Vagina (tissue), 2 donors: ENCODE results near the gene OSBP2. TPM values are rescaled to one million over a fixed set of nuclear protein-coding genes. Genes with fewer than 3 reads are reported as not detected.
"Not testable (repeated sequence)": the region's sequence is repeated elsewhere in the genome, so short reads cannot be mapped to it uniquely, and the experiment has no call there.

Experiments used
- DNase-seq, 2 donors: peaks; one replicate each; pipeline ENCODE4 v3.0.0-alpha.2; 2017; ENCODE audit errors: extremely low spot score in 2 of 2
- H3K27ac ChIP-seq: fragments of 200-600 bp; sonication (generic); one replicate; pipeline ENCODE4 v1.5.1; 2019
- H3K27me3 ChIP-seq: fragments of 200-600 bp; sonication (generic); one replicate; pipeline ENCODE4 v1.5.1; 2019
- H3K36me3 ChIP-seq, 2 donors: fragments of 200-600 bp; sonication (generic); one replicate each; pipeline ENCODE4 v1.5.1; 2017 to 2019
- H3K4me1 ChIP-seq: fragments of 200-600 bp; sonication (generic); one replicate; pipeline ENCODE4 v1.5.1; 2019
- H3K4me3 ChIP-seq, 2 donors: fragments of 200-600 bp; sonication (generic); 1 replicate in 1 of 2; 2 replicates in 1 of 2; pipeline ENCODE4 v1.5.1; 2016 to 2019
- H3K9me3 ChIP-seq: fragments of 200-600 bp; sonication (generic); one replicate; pipeline ENCODE4 v1.5.1; 2019
- CTCF ChIP-seq, 3 experiments: fragments of 450-650 bp in 2 of 3; fragments of 200-600 bp in 1 of 3; sonication (generic) in 1 of 3; IDR thresholded peaks; one replicate each; pipeline ENCODE4 v1.5.1; 2017 to 2019; ENCODE audit warnings: antibody characterized with exemption in 3 of 3, mild to moderate bottlenecking in 2 of 3, moderate library complexity in 2 of 3
- POLR2A ChIP-seq, 2 donors: fragments of 450-650 bp; IDR thresholded peaks; one replicate each; pipeline ENCODE4 v1.6.1; 2017; ENCODE audit warnings: antibody characterized with exemption in 2 of 2, mild to moderate bottlenecking in 2 of 2, moderate library complexity in 2 of 2
- POLR2AphosphoS5 ChIP-seq, 2 donors: sonication (generic); formaldehyde crosslinking; IDR thresholded peaks; one replicate each; pipeline ENCODE4 v1.9.0; 2017; ENCODE audit warnings: antibody characterized with exemption in 2 of 2, mild to moderate bottlenecking in 2 of 2, low read depth in 1 of 2; ENCODE audit not compliant: insufficient read depth in 1 of 2
- intact Hi-C: fragments of 100-400 bp; cut with DNase I; formaldehyde crosslinking; loops from one replicate; pipeline ENCODE4 v1.15.1; 2023
- total RNA-seq: library from RNA; depleted of rRNA; stranded (reverse); fragments of >200 nt; gene quantifications from one replicate; pipeline ENCODE4 v1.2.3, GENCODE V29; 2016

The OSBP2 gene
- total RNA-seq, 1 donor from 2014 or later: 3.7 TPM

DNA sequence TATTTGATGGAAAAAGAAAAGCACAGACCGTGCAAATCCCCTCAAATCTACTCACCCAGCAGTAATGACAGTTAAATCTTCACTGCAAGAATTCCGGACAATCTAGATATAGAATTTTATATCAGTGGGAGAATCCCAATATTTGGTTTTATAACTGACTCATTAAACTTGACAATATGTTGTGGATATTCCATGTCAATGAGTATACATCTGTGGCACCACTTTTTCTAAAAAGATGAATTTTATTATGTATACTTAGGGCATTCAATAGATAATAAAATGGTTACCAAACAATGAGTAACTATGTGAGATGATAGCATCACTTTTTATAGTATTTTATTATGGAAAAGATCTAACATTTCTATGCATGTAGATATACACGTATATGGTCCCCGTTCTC, 79.9 kb downstream of the OSBP2 start:
- Histone ChIP-seq H3K27ac (no peak overlapping the region), H3K36me3 (no peaks in the 10 kb centered on the region), H3K4me1 (no peaks in the 10 kb centered on the region), H3K4me3 (no peak overlapping the region), H3K9me3 (no peaks in the 10 kb centered on the region), H3K27me3 (no peaks in the 10 kb centered on the region)
- TF ChIP-seq POLR2A (IDR thresholded peaks at IDR 0.05): no peak
- TF ChIP-seq CTCF (IDR thresholded peaks at IDR 0.05): no peak
- TF ChIP-seq POLR2AphosphoS5 (IDR thresholded peaks at IDR 0.05; ENCODE audit: insufficient read depth in 1 of 2, low read depth in 1 of 2): no peak
- intact Hi-C loops: no loop called here
- no peak for DNase-seq

GRCh38 chr22:30776476-30776875, 81.8 kb downstream of the OSBP2 start:
- Histone ChIP-seq H3K27me3 (no peaks in the 10 kb centered on the region), H3K27ac (no peak overlapping the region), H3K4me1 (no peaks in the 10 kb centered on the region), H3K36me3 (no peaks in the 10 kb centered on the region), H3K4me3 (no peak overlapping the region), H3K9me3 (no peaks in the 10 kb centered on the region)
- TF ChIP-seq POLR2A (IDR thresholded peaks at IDR 0.05) (no peak), CTCF (IDR thresholded peaks at IDR 0.05) (no peak), POLR2AphosphoS5 (IDR thresholded peaks at IDR 0.05; ENCODE audit: insufficient read depth in 1 of 2, low read depth in 1 of 2) (no peak)
- no peak for DNase-seq
- intact Hi-C loops: no loop called here

- H3K36me3 ChIP-seq, H3K27me3 ChIP-seq, intact Hi-C loops, DNase-seq, H3K9me3 ChIP-seq, H3K27ac ChIP-seq, H3K4me3 ChIP-seq, H3K4me1 ChIP-seq: not testable (repeated sequence)
These were observed 82.5 kb downstream of the OSBP2 start for GRCh38 chr22:30777146-30777545.

GRCh38 chr22:30777587-30777986, 82.9 kb downstream of the OSBP2 start:
- no peak overlapping the region for H3K4me3 ChIP-seq
- H3K36me3 ChIP-seq: no peaks in the 10 kb centered on the region
- no peaks in the 10 kb centered on the region for H3K4me1 ChIP-seq
- no peaks in the 10 kb centered on the region for H3K9me3 ChIP-seq
- H3K27ac ChIP-seq: no peak overlapping the region
- no peak for DNase-seq
- intact Hi-C loops: no loop called here
- H3K27me3 ChIP-seq: no peaks in the 10 kb centered on the region
- TF ChIP-seq POLR2A (IDR thresholded peaks at IDR 0.05): no peak
- TF ChIP-seq POLR2AphosphoS5 (IDR thresholded peaks at IDR 0.05; ENCODE audit: insufficient read depth in 1 of 2, low read depth in 1 of 2): no peak
- no peak for TF ChIP-seq CTCF (IDR thresholded peaks at IDR 0.05)

GRCh38 chr22:30778261-30778660, 83.6 kb downstream of the OSBP2 start:
- no peaks in the 10 kb centered on the region for H3K27me3 ChIP-seq
- no peak overlapping the region for H3K4me3 ChIP-seq
- no peak for DNase-seq
- no peak overlapping the region for H3K27ac ChIP-seq
- no peaks in the 10 kb centered on the region for H3K4me1 ChIP-seq
- intact Hi-C loops: no loop called here
- no peaks in the 10 kb centered on the region for H3K36me3 ChIP-seq
- no peaks in the 10 kb centered on the region for H3K9me3 ChIP-seq
- TF ChIP-seq POLR2AphosphoS5 (IDR thresholded peaks at IDR 0.05; ENCODE audit: insufficient read depth in 1 of 2, low read depth in 1 of 2) (no peak), POLR2A (IDR thresholded peaks at IDR 0.05) (no peak), CTCF (IDR thresholded peaks at IDR 0.05) (no peak)

DNA sequence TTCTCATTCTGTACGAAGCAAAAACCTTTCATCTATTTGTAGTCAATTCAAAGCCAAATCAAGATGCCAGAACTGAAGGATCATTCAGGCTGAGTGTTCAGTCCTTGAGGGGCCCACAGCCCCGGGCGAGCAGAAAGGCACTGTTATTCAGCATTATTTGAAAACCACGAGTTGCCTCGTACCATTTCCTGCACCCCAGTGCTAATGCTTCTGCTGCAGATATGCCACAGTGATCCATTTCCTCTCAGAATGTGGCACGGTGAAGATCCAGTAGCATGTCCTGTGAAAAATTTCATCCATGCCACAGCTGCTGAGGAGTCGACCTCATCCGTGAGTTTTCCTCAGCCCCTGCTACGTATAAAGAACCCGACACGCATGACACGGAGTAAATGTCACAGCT, 85.4 kb downstream of the OSBP2 start:
- H3K27ac ChIP-seq: no peak overlapping the region
- no peaks in the 10 kb centered on the region for H3K36me3 ChIP-seq
- intact Hi-C loops: no loop called here
- no peaks in the 10 kb centered on the region for H3K27me3 ChIP-seq
- no peak overlapping the region for H3K4me3 ChIP-seq
- no peak for DNase-seq
- TF ChIP-seq POLR2AphosphoS5 (IDR thresholded peaks at IDR 0.05; ENCODE audit: insufficient read depth in 1 of 2, low read depth in 1 of 2) (no peak), CTCF (IDR thresholded peaks at IDR 0.05) (no peak)
- no peaks in the 10 kb centered on the region for H3K4me1 ChIP-seq
- H3K9me3 ChIP-seq: no peaks in the 10 kb centered on the region
